ENCODE results near the gene GLI3. TPM values are rescaled to one million over a fixed set of nuclear protein-coding genes. Genes with fewer than 3 reads are reported as not detected.

GLI3 gene
- total RNA-seq, 4 donors from 2014 or later = 8.6 to 12.6 (median 8.7) TPM

DNA sequence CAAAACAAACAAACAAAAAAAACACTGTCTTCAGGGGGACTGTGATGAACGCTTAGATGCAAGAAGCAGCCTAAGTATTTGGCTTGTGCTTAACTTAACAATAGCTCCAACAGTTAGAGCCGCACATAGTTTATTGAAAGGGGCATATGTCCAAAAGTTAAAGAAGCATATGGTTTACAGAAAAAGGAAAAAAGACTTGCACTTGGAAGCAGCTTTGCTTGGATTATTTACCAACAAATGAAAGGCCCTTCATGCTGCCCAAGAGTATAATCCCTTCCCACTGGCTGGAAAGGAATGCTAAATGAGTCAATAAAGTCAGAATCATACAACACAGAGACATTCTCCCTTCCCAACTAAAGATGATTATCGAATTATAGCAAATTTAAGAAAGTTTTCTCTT, 77.9 kb downstream of the GLI3 start:
- no peak overlapping the region for H3K27ac ChIP-seq

DNA sequence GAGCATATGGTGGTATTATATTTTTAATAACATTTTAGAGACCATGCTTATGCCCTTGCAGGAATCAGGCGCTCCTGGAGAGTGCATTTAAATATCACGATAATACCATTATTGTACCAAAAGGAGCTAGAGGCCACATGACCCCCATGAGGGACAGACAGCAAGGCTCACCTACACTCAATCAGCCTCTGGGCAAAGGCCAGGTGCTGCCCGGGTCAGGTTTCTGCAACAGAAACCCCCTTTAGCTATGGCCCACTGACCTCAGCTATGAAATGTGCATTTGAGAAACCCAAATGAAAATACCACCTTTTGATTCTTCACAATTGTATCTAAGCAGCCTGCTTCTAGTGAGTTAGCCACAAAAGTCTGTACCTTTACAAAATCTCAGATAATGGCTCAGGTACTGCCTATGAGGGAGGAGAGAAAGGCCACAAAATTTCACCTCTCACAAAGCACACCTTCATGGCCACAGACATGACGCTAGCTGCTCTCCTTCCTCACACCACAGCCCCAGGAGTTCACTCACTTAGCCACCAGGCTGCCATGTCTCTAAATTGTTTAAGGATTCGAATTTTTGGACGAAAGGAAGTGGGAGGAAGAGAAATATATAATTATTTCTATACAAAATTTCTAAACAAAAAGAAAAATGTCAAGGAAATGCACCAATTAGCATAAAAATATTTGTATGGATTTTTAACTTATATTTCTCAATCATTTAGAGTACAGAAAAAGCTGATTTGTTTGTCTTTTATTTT, 79.9 kb downstream of the GLI3 start:
- peaks cover 0 to 48% (median 6%) of the 10 kb centered on the region in 4 donors for H3K4me1 ChIP-seq
- TF ChIP-seq, protein P1, sequence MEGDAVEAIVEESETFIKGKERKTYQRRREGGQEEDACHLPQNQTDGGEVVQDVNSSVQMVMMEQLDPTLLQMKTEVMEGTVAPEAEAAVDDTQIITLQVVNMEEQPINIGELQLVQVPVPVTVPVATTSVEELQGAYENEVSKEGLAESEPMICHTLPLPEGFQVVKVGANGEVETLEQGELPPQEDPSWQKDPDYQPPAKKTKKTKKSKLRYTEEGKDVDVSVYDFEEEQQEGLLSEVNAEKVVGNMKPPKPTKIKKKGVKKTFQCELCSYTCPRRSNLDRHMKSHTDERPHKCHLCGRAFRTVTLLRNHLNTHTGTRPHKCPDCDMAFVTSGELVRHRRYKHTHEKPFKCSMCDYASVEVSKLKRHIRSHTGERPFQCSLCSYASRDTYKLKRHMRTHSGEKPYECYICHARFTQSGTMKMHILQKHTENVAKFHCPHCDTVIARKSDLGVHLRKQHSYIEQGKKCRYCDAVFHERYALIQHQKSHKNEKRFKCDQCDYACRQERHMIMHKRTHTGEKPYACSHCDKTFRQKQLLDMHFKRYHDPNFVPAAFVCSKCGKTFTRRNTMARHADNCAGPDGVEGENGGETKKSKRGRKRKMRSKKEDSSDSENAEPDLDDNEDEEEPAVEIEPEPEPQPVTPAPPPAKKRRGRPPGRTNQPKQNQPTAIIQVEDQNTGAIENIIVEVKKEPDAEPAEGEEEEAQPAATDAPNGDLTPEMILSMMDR (IDR thresholded peaks at IDR 0.05) = no peak
- TF ChIP-seq EP300 (IDR thresholded peaks at IDR 0.05) (no peak), POLR2A (IDR thresholded peaks at IDR 0.05) (no peak)
- no peaks in the 10 kb centered on the region for H3K27me3 ChIP-seq
- 87 to 89% methylated on average over 6 of the region's 6 CpGs for WGBS, 2 donors
- no peaks in the 10 kb centered on the region for H3K36me3 ChIP-seq
- DNase-seq (ENCODE audit: low spot score in 2 of 2) = no peak
- H3K27ac ChIP-seq = no peak overlapping the region
- no peaks in the 10 kb centered on the region for H3K9me3 ChIP-seq
- H3K4me3 ChIP-seq = no peak overlapping the region

More for the DNA sequence above, 77.9 kb downstream of the GLI3 start:
- WGBS, 2 donors = 38 to 40% methylated on average over 3 of the region's 3 CpGs
- no peaks in the 10 kb centered on the region for H3K9me3 ChIP-seq
- no peaks in the 10 kb centered on the region for H3K27me3 ChIP-seq
- TF ChIP-seq POLR2A (IDR thresholded peaks at IDR 0.05) = no peak
- TF ChIP-seq, protein P1 (IDR thresholded peaks at IDR 0.05) = no peak
- no peak for TF ChIP-seq EP300 (IDR thresholded peaks at IDR 0.05)
- H3K4me1 ChIP-seq = peaks cover 0 to 49% (median 5%) of the 10 kb centered on the region in 4 donors
- no peak for DNase-seq (ENCODE audit: low spot score in 2 of 2)
- no peaks in the 10 kb centered on the region for H3K36me3 ChIP-seq
- H3K4me3 ChIP-seq = no peak overlapping the region

DNA sequence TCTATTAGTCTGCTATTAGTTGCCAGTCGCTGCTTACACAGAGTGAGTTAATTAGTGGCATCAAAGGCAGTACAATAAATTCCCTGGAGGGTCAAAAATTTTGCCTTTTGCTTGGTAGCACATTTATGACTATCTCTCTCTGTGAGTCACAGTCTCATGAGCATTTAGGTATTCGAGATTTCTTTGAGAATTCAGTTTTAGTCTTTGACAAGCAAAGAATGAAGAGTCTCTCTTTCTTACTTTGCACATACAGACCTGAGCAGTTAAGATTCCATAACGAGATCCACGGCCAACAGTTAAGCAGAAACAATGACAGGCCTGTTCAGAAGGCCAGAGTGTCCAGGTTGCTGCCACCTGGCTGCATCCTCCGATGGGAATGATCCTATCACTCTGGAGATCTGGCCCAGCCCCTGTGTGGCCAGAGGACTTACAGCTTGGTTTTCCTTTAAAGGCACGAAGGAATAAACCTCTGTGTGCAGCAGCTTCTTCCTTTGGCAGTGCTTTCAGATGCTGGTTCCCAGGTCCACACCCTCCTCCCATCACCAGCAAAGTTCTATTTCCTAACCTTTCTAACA, 80.6 kb downstream of the GLI3 start:
- no peak overlapping the region for H3K27ac ChIP-seq
- no peak for DNase-seq (ENCODE audit: low spot score in 2 of 2)
- no peaks in the 10 kb centered on the region for H3K36me3 ChIP-seq
- no peaks in the 10 kb centered on the region for H3K9me3 ChIP-seq
- H3K4me3 ChIP-seq = no peak overlapping the region
- TF ChIP-seq POLR2A (IDR thresholded peaks at IDR 0.05) = no peak
- no peak for TF ChIP-seq EP300 (IDR thresholded peaks at IDR 0.05)
- TF ChIP-seq, protein P1 (IDR thresholded peaks at IDR 0.05) = no peak
- peaks cover 0 to 47% (median 8%) of the 10 kb centered on the region in 4 donors for H3K4me1 ChIP-seq
- WGBS, 2 donors = 65 to 67% methylated on average over 6 of the region's 6 CpGs
- no peaks in the 10 kb centered on the region for H3K27me3 ChIP-seq

DNA sequence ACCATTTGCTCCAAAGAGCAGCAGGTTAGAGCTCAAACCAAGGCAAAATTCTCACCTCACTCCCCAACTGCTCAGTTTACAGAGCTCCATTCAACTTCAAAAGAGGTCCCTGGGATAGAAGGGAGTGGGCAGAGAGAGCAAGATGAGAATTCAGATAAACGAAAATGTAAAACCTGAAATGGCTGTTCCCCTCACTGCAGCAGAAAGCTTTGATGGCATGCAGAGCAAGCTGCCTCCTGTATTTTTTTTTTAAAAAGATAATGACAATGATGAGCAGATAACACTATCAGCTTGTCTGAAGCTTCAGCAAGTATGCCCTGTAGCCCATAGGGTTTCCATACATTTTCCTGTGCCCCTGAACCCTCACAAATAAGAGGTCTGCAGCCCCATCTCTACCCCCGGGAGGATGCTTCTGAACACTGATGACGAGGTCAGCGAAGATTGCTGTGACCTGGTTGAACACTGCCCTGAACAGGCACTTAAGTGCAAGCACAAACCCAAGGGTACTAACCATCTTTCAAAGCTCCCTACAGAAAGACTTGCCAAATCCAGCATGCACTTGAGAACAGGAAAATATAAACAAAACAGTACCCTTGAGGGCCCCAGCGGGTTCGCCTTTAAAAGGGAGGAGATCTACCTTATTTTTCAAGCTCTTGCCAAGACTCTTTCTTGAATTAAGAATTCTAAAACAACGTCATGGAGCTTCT, 81.3 kb downstream of the GLI3 start:
- H3K4me1 ChIP-seq = peaks cover 0 to 49% (median 10%) of the 10 kb centered on the region in 4 donors
- WGBS, 2 donors = 72 to 81% methylated on average over 7 of the region's 7 CpGs

More for the DNA sequence above, 81.3 kb downstream of the GLI3 start:
- Histone ChIP-seq H3K4me3 (no peak overlapping the region), H3K27me3 (no peaks in the 10 kb centered on the region), H3K36me3 (no peaks in the 10 kb centered on the region), H3K27ac (no peak overlapping the region), H3K9me3 (no peaks in the 10 kb centered on the region)
- TF ChIP-seq, protein P1 (IDR thresholded peaks at IDR 0.05) = no peak
- no peak for TF ChIP-seq POLR2A (IDR thresholded peaks at IDR 0.05)
- DNase-seq (ENCODE audit: low spot score in 2 of 2) = no peak

All from tibial nerve (tissue), 4 donors.